SH-SY5Y (cell line): ENCODE results near the gene FNBP1.

Experiments used
- GATA2 ChIP-seq: IDR thresholded peaks from 2 replicates; pipeline ENCODE4 v1.6.1; 2011; ENCODE audit warnings: mild to moderate bottlenecking, low read depth, low read length
- GATA3 ChIP-seq: IDR thresholded peaks from 2 replicates; pipeline ENCODE4 v1.6.1; 2011; ENCODE audit warnings: low read depth, mild to moderate bottlenecking, low read length, moderate library complexity

DNA sequence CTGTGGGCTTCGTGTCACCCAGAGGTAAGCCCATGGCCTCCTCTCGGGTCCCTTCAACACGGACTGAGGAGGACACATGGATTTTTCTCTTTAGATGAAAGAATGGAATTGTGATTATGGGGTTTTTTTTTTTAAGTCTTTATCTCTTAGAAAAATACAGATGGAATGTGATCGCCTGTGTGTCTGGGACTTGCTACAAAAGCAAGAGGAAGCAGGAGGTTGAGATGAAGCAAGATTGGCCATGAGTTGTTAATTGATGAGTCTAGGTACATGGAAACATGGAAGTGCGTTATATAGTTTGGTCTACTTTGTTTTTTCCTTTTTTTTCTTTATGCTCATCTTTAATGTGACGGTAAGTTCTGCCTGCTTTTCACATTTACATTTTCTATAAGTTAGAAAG is 193.1 kb downstream of the FNBP1 start:
- no peak for TF ChIP-seq GATA2
- no peak for TF ChIP-seq GATA3
